K562 (cell line): ENCODE data around the gene ZDHHC14. TPM values are rescaled to one million over a fixed set of nuclear protein-coding genes. Genes with fewer than 3 reads are reported as not detected.

Experiments used
- ADNP ChIP-seq: fragments of 200-800 bp; sonication (Bioruptor generic); IDR thresholded peaks from 2 replicates; pipeline ENCODE4 v1.6.1; 2016; ENCODE audit warnings: missing genetic modification characterization, missing compliant biosample characterization
- CCAR2 ChIP-seq: fragments of 200-400 bp; formaldehyde crosslinking; IDR thresholded peaks from 2 replicates; pipeline ENCODE4 v1.6.1; 2017; ENCODE audit warnings: mild to moderate bottlenecking, low read depth, low read length
- COPS2 ChIP-seq: fragments of 450-650 bp; conservative IDR thresholded peaks from 2 replicates; pipeline ENCODE4 v1.6.1; 2016; ENCODE audit warnings: mild to moderate bottlenecking, moderate library complexity
- DACH1 ChIP-seq: fragments of 450-650 bp; IDR thresholded peaks from 2 replicates; pipeline ENCODE4 v1.6.1; 2018; ENCODE audit not compliant: partially characterized antibody
- DDX20 ChIP-seq: fragments of 450-650 bp; IDR thresholded peaks from 2 replicates; pipeline ENCODE4 v1.6.1; 2016; ENCODE audit warnings: missing genetic modification characterization, low read depth, mild to moderate bottlenecking, missing compliant biosample characterization, moderate library complexity
- DIDO1 ChIP-seq: fragments of 450-650 bp; IDR thresholded peaks from 2 replicates; pipeline ENCODE4 v1.6.1; 2016; ENCODE audit warnings: low read depth, missing biosample characterization, missing genetic modification characterization
- DNMT1 ChIP-seq: fragments of 450-650 bp; IDR thresholded peaks from 2 replicates; pipeline ENCODE4 v1.6.1; 2016; ENCODE audit warnings: antibody characterized with exemption, mild to moderate bottlenecking
- ETS2 ChIP-seq: IDR thresholded peaks from 2 replicates; pipeline ENCODE4 v1.6.1; 2016; ENCODE audit warnings: borderline replicate concordance, missing genetic modification characterization, mild to moderate bottlenecking, moderate library complexity, missing compliant biosample characterization; ENCODE audit not compliant: poor library complexity, severe bottlenecking
- FOXK2 ChIP-seq, 2 experiments: fragments of 450-650 bp; IDR thresholded peaks in 1 of 2; conservative IDR thresholded peaks in 1 of 2; 2 replicates each; pipeline ENCODE4 v1.6.1; 2016; ENCODE audit warnings: low read depth in 2 of 2, mild to moderate bottlenecking in 1 of 2
- JUND ChIP-seq, 2 experiments: IDR thresholded peaks; 2 replicates in 1 of 2; 3 replicates in 1 of 2; pipeline ENCODE4 v1.6.1; 2011; ENCODE audit warnings: borderline replicate concordance in 2 of 2, low read depth in 2 of 2, low read length in 2 of 2, improper control_type of control experiment in 1 of 2, missing biosample characterization in 1 of 2, missing genetic modification characterization in 1 of 2, missing genetic modification reagents in 1 of 2
- KLF6 ChIP-seq: fragments of 250-450 bp; sonication (Bioruptor Pico); IDR thresholded peaks from 2 replicates; pipeline ENCODE4 v1.4.0; 2020; ENCODE audit warnings: mild to moderate bottlenecking, moderate library complexity, borderline replicate concordance
- MCM7 ChIP-seq, 2 experiments: fragments of 450-650 bp; IDR thresholded peaks; 2 replicates each; pipeline ENCODE4 v1.6.1; 2016 to 2018
- MYC ChIP-seq, 2 experiments: fragments of 250-450 bp in 1 of 2; sonication (Bioruptor Pico) in 1 of 2; IDR thresholded peaks; 2 replicates each; pipeline versions ENCODE4 v1.5.1 to v1.6.1; 2012 to 2021; ENCODE audit warnings: low read depth in 2 of 2, borderline replicate concordance in 1 of 2, improper control_type of control experiment in 1 of 2, low read length in 1 of 2, mild to moderate bottlenecking in 1 of 2, moderate library complexity in 1 of 2
- SMAD4 ChIP-seq: fragments of 250-450 bp; sonication (Bioruptor Pico); conservative IDR thresholded peaks from 2 replicates; pipeline ENCODE4 v1.8.0; 2021; ENCODE audit warnings: inconsistent platforms, mild to moderate bottlenecking, moderate library complexity
- WHSC1 ChIP-seq: IDR thresholded peaks from one replicate; pipeline ENCODE4 v1.6.1; 2012; ENCODE audit warnings: low read length, control low read depth, inconsistent platforms
- ZBTB26 ChIP-seq: fragments of 450-650 bp; formaldehyde crosslinking; IDR thresholded peaks from 2 replicates; pipeline ENCODE4 v1.4.0; 2022; ENCODE audit warnings: missing genetic modification characterization
- ZNF41 ChIP-seq: fragments of 250-450 bp; sonication (Bioruptor Pico); conservative IDR thresholded peaks from 2 replicates; pipeline ENCODE4 v1.4.0; 2020; ENCODE audit warnings: mild to moderate bottlenecking
- ZNF586 ChIP-seq: fragments of 450-650 bp; formaldehyde crosslinking; conservative IDR thresholded peaks from 2 replicates; pipeline ENCODE4 v1.4.0; 2020; ENCODE audit warnings: mild to moderate bottlenecking, moderate library complexity
- ZNF668 ChIP-seq: fragments of 250-450 bp; sonication (Bioruptor Pico); IDR thresholded peaks from 2 replicates; pipeline ENCODE4 v1.8.0; 2022; ENCODE audit warnings: mild to moderate bottlenecking, inconsistent platforms
- ZNF695 ChIP-seq: fragments of 450-650 bp; formaldehyde crosslinking; IDR thresholded peaks from 2 replicates; pipeline ENCODE4 v1.4.0; 2020; ENCODE audit warnings: mild to moderate bottlenecking, moderate library complexity
- polyA plus RNA-seq, 8 experiments: library from polyadenylated mRNA; depleted of rRNA in 4 of 8; stranded (reverse) in 5 of 8; unstranded in 3 of 8; fragments of >200 nt; fragmentation: Nextera tagmentation in 2 of 8; fragmentation: Illumina TruSeq in 1 of 8; extraction: Ambion mirVana in 2 of 8; extraction: Trizol in 1 of 8; gene quantifications; 2 replicates each; pipeline versions ENCODE4 v1.2.1 to v1.2.3, GENCODE V29; 2011 to 2014; ENCODE audit warnings: inconsistent platforms in 1 of 8, missing spikeins in 1 of 8
- total RNA-seq, 7 experiments: library from RNA; depleted of rRNA in 6 of 7; stranded (reverse); fragments of >200 nt in 6 of 7; fragmentation: Illumina TruSeq in 2 of 7; extraction: Trizol in 2 of 7; gene quantifications; 2 replicates each; pipeline versions ENCODE4 v1.2.1 to v1.2.3, GENCODE V29; 2011 to 2021; ENCODE audit warnings: low replicate concordance in 1 of 7
- TF ChIP-seq, protein P1 (sequence below): fragments of 200-800 bp; sonication (Bioruptor generic); IDR thresholded peaks from 2 replicates; pipeline ENCODE4 v1.6.1; 2016; ENCODE audit warnings: missing genetic modification characterization, missing compliant biosample characterization

ZDHHC14 gene
- total and polyA plus RNA-seq, 9 of the 15 experiments (the other 6 are each of a cell fraction or from before 2014, with no cell fraction given) = 0.92 to 23.1 (median 13.8) TPM

DNA sequence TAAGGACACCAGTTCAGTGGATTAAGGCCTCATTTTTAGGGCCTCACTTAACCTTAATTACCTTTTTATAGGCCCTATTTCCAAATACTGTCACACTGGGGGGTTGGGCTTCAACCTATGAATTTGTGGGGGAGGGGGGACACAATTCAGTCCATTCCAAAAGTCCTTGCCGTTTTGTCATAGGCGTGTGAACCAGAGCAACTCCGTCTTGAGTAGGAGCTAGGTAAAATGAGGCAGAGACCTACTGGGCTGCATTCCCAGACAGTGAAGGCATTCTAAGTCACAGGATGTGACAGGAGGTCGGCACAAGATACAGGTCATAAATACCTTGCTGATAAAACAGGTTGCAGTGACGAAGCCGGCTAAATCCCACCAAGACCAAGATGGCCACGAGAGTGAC, 328.6 kb downstream of the ZDHHC14 start (continued):
- TF ChIP-seq, protein P1, sequence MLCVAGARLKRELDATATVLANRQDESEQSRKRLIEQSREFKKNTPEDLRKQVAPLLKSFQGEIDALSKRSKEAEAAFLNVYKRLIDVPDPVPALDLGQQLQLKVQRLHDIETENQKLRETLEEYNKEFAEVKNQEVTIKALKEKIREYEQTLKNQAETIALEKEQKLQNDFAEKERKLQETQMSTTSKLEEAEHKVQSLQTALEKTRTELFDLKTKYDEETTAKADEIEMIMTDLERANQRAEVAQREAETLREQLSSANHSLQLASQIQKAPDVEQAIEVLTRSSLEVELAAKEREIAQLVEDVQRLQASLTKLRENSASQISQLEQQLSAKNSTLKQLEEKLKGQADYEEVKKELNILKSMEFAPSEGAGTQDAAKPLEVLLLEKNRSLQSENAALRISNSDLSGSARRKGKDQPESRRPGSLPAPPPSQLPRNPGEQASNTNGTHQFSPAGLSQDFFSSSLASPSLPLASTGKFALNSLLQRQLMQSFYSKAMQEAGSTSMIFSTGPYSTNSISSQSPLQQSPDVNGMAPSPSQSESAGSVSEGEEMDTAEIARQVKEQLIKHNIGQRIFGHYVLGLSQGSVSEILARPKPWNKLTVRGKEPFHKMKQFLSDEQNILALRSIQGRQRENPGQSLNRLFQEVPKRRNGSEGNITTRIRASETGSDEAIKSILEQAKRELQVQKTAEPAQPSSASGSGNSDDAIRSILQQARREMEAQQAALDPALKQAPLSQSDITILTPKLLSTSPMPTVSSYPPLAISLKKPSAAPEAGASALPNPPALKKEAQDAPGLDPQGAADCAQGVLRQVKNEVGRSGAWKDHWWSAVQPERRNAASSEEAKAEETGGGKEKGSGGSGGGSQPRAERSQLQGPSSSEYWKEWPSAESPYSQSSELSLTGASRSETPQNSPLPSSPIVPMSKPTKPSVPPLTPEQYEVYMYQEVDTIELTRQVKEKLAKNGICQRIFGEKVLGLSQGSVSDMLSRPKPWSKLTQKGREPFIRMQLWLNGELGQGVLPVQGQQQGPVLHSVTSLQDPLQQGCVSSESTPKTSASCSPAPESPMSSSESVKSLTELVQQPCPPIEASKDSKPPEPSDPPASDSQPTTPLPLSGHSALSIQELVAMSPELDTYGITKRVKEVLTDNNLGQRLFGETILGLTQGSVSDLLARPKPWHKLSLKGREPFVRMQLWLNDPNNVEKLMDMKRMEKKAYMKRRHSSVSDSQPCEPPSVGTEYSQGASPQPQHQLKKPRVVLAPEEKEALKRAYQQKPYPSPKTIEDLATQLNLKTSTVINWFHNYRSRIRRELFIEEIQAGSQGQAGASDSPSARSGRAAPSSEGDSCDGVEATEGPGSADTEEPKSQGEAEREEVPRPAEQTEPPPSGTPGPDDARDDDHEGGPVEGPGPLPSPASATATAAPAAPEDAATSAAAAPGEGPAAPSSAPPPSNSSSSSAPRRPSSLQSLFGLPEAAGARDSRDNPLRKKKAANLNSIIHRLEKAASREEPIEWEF (CRISPR knock-in tag) = no peak
- no peak for TF ChIP-seq CCAR2
- no peak for TF ChIP-seq ETS2 (tag)
- TF ChIP-seq MCM7 (IDR thresholded peaks at IDR 0.05) = no peak
- TF ChIP-seq ZNF41 (CRISPR knock-in tag) = 0 out of 2 replicates have a peak, but pooled peaks have one; percentile 26
- TF ChIP-seq DIDO1 (tag) = peak; percentile 57; the same call in 1 of the 2 replicates
- no peak for TF ChIP-seq DACH1
- TF ChIP-seq WHSC1 = no peak
- TF ChIP-seq COPS2 = no peak
- TF ChIP-seq ADNP (tag) = no peak
- no peak for TF ChIP-seq ZNF695 (CRISPR knock-in tag)
- TF ChIP-seq FOXK2 (conservative IDR thresholded peaks at IDR 0.05 in 1 of 2, IDR thresholded peaks at IDR 0.05 in 1 of 2; ENCODE audit: low read depth in 2 of 2) = no peak
- no peak for TF ChIP-seq ZNF586 (CRISPR knock-in tag)
- TF ChIP-seq ZNF668 (CRISPR knock-in tag) = peak; percentile 50; the same call in 1 of the 2 replicates
- peak; percentile 71 for TF ChIP-seq SMAD4
- no peak for TF ChIP-seq DNMT1
- no peak for TF ChIP-seq MYC (IDR thresholded peaks at IDR 0.05; ENCODE audit: low read depth, low read length)
- TF ChIP-seq MYC (CRISPR knock-in tag; IDR thresholded peaks at IDR 0.05; ENCODE audit: borderline replicate concordance, low read depth) = peak; percentile 26; the same call in 1 of the 2 replicates
- TF ChIP-seq KLF6 (CRISPR knock-in tag) = peak; percentile 69; the same call in 1 of the 2 replicates
- peak; percentile 93 for TF ChIP-seq DDX20 (tag)
- 0 out of 2 replicates have a peak, but pooled peaks have one; percentile 10 for TF ChIP-seq ZBTB26 (CRISPR knock-in tag)
- TF ChIP-seq JUND (IDR thresholded peaks at IDR 0.05; ENCODE audit: borderline replicate concordance, low read depth, low read length) = no peak
- no peak for TF ChIP-seq JUND (tag; IDR thresholded peaks at IDR 0.05; ENCODE audit: borderline replicate concordance, low read depth, low read length)
